ENCODE measurements around the gene DHX16.

Gene DHX16

GRCh38 chr6:30626484-30627366, 46.1 kb downstream of the DHX16 start, which contains the start of gene ATAT1:
TSS of gene ATAT1 (plus strand) at chr6:30626874.
- peak; percentile 26 to 93 (median 78) for DNase-seq

- DNase-seq: no peak
These were observed 47.3 kb downstream of the DHX16 start for GRCh38 chr6:30625511-30625910.

DNA sequence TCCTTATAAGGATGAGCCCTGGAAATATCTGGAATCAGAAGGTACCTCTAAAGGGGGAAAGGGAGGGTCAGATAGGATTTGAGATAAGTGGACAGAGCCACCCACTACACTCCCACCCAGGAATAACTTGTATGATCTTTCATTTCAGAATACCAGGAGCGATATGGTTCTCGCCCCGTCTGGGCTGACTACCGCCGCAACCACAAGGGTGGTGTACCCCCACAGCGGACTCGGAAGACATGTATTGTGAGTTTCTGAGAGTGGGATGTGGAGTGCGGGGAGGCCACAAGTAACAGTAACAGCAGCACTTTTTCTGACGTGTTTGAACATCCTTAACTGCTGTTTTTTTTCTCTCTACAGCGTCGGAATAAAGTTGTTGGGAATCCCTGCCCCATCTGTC, 53.2 kb downstream of the DHX16 start:
- no peak for DNase-seq

GRCh38 chr6:30618270-30618797, 54.5 kb downstream of the DHX16 start:
- no peak for DNase-seq

DNA sequence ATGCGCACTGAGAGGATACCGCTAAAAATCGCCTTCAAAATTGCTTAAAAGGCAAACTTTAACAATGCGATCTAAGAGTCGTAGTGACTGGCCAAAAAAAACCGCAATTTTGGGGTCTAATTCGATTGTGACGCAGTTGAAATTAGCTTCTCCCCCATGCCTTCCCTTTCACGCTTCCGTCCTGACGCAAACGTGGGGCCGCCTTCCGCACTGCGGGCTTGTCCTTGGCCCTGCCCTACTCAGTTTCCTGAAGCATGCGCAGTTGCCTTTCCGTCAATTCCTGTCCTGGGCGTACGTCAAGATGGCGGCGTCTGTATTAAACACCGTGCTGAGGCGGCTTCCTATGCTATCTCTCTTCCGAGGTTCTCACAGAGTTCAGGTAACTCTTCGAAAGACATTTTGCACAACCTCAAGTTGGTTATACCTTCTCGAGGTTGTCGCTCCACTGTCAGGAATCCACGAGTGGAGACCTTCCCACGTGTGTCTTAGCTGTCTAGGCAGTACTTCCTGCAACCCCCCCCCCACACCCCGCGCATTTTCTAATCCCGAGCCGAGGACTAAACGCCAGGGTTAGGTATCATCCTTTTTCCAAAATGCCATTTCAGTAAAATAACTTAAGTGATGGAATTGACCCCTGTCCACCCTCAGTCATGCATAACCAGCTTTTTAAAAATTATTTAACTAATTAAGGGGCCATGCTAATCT, 55.1 kb downstream of the DHX16 start, which contains the start of gene MRPS18B:
Gene MRPS18B, plus strand, starts transcription at position 276 of the 705 bp plus-strand sequence. Its CDS starts 26 bp downstream, at position 302.
- DNase-seq: peak; percentile 73 to 99 (median 97)

DNA sequence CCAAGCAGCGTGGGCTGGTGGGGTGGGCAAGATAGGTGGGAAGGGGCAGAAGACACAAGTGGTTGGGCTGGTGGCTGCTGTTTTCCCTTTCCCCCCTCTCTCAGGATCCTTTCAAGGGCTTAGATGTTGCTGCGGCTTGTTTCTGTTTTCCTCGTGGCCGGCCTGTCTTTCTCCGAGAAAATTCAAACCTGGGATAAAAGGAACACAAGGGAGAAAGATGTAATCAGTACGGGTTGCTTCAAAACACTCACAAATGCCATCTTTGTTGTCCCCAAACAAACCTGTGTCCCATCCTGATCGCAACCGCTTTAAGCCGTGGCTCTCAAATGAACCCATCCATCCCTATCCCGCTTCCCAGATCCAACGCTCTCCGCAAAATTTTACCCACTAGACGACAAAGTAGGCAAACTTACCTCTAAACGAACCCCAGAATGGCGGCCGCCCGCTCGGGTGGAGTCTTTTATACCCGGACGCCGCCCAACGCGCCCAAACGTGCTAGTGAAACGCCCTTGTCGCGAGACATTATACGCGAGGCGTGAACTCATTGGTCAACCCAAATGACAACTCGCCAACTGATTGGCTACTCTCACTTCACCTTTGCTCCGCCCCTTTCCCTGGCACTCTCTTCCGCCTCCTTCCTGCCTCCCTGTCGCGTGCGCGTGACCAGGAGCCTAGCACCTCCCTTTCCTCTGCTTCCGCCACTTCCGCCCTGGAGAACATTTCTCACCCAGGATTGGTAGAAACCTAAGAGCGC, 55.8 kb downstream of the DHX16 start, which contains the start of gene PPP1R10:
Gene PPP1R10, minus strand, starts transcription at position 433 of the 754 bp plus-strand sequence. CDS start 7,299 bp downstream, outside the sequence.
- peak; percentile 89 to 100 (median 98) for DNase-seq

DNA sequence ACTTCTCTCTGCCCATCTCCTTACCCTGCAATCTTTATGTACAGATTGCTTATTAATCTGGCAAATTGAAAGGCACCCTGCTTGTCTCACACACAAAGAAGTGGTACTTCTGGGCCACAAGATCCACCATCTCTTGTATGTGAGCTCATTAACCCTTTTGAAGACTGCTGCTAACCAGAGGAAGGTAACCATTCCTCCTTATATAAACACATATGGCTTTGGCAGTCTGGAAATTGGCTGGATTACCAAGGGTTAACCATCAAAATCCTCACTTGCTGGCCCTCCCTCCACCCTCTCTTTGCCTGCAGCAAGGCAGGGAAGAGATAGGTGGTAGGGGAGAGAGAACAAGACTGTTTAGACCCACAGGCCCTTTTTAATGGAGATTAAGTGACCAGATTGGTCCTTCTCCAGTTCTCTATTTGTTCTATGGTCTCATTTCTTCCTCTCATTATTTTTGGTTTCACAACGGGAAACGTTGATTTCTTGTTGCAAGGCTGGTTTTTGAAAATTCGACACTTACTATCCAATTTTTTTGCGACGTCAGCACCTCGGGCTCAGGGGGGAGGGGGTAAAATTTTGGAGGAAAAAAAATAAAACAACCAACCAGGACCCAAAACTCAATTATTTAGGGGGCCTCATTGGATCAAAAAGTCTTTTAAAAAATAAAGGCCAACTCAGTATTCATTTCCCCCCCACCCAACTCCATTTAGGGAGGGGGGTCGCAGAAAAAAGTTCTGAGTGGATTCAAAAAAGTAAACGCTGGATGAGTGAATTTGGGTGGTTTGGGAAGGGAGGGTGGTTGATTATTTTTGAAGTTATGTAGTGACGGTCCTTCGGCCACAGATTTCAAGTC, 56.6 kb downstream of the DHX16 start:
- peak in 4 of 14 donors; percentile 8 to 56 (median 12) for DNase-seq

- peak in 8 of 14 donors; percentile 15 to 70 (median 44) for DNase-seq
These were observed 57.4 kb downstream of the DHX16 start for GRCh38 chr6:30615219-30615957.

DNA sequence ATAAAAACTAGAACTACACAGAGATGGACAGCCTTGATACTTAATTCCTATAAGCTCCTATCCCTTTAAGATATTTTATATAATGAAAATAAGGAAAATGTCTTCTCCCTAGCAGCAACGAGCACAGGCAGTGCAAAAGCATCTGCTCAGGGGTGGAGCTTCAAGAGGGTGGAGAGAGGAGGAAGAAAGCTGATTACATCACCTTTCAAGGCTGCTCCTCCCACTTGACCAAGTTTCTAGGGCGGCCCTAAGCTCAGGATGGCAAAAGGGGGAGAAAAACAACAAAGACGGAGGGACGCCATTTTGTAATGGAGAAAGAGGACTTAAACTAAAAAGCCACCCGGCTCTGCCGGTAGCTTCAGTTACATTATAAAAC, 58.0 kb downstream of the DHX16 start:
- DNase-seq: peak; percentile 4 to 98 (median 72)

DNA sequence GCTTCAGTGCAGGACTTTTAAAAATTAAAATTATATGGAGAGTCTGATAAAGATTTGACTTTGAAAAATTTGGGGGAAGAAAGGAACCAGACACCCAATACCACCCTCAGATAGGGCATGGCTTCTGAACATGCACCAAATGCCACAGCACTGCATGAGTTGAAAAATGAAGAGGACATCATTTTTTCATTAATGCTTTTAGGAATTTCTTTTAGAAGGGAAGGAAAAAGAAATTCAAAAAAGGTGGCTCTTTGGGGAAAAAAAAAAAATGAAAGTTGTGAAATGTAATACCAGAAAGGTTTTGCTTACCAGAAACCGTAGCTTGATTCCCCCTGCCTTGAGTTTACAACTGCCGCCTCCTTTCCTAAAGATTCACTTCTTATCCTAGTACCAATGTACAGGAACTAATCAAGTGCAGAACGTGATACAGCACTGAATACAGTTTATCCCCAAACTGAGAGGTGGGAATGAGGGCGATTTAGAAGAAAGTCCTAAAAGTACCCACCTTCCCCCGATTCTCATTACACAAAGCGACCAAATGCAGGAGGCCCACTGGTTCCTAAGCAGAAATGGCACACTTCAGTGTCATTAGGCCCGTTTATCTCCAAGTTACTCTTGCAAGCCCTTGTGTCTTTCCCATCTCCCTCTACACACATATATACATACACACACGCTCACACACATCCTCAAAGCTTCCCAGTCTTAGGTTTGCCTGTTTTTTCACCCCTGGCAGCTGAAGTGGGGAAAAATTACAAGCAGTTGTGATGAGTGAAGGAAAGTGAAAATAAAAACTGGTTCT, 58.6 kb downstream of the DHX16 start:
- DNase-seq: peak in 5 of 14 donors; percentile 10 to 41 (median 15)

GRCh38 chr6:30613251-30614043, 59.4 kb downstream of the DHX16 start:
- DNase-seq: no peak

GRCh38 chr6:30612687-30613248, 60.0 kb downstream of the DHX16 start:
- no peak for DNase-seq

DNA sequence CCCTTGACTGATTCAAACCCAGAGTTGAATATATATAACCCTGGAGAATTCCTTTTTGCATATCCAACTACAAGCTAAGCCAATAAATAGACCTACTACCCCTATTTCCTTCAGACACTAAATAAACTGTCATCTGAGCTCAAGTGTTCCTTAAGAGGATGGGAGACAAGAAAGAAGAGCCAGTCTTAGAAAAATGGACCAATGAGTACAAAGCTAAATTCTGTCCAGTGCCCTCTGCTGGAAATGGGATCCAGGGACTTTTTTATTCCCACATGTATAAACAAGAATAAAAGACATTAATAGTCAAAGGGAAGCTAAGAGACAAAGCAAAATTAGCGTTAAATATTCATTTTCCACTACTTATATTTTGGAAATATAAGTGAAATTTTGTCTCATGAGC, 60.6 kb downstream of the DHX16 start:
- DNase-seq: peak in 1 of 14 donors; percentile 8

DNA sequence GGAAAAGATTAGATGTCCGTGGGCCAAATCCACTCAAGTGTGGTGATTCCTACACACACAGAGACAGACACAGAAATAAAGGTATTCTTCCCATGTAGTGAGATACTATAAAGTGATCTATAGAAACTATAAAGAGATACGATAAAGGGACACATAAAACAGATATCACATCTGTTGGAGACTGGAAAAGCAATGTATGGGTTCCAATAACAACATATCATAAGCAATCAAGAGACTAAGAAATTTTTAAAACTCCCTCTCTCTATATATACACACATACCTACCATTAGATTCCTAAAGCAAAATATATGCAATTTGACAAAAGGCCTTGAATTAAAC, 61.0 kb downstream of the DHX16 start:
- DNase-seq: no peak

- DNase-seq: no peak
These were observed 61.5 kb downstream of the DHX16 start for GRCh38 chr6:30611150-30611855.

GRCh38 chr6:30610065-30610464, 62.7 kb downstream of the DHX16 start:
- DNase-seq: no peak

DNA sequence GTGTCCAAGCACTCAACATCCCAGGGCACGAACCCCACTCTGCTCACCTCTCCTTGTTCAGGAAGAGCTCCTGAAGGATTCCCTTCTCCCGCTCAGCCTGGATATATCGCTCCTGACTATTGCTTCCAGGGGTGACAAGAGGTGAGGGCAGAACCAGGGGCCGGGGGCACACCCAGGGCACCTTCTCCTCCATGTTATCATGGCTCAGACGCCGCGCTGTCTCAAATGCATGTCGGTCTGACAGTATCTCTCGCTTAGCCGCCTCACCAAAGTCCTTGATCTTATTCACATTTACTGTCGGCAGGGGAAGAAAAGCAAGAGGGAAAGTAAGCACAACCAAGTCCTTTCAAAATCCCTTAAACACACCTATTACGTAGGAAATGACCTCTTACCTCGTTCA, 68.8 kb downstream of the DHX16 start:
- no peak for DNase-seq

Data from C1 segment of cervical spinal cord (tissue), 14 donors.